NCI-H1694 (cell line): ENCODE data around the gene MTM1.

ENCODE experiments used
- DNase-seq: peaks from one replicate; lab custom pipeline; 2025; lab: John Stamatoyannopoulos, UW

Gene MTM1

GRCh38 chrX:150664290-150664689 lies 95.9 kb downstream of the MTM1 start:
- peak; percentile 2 for DNase-seq

DNA sequence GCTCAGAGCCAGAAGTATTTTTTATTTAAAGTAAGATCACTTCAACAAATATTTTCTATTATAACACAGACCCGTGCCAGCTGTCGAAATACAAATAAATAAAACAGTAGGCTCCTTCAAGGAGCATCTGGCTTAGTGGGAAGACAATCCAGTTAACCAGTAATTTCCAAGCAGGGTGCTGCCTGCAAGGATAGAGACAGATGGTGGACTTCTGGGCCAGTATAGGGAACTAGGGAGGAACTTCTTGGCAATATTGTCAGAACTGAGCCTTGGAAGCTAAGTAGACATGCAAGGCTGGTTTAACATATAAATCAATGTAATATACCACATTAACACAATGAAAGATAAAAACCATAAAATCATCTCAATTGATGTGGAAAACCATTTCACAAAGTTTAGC lies 107.8 kb downstream of the MTM1 start:
- DNase-seq = no peak

DNA sequence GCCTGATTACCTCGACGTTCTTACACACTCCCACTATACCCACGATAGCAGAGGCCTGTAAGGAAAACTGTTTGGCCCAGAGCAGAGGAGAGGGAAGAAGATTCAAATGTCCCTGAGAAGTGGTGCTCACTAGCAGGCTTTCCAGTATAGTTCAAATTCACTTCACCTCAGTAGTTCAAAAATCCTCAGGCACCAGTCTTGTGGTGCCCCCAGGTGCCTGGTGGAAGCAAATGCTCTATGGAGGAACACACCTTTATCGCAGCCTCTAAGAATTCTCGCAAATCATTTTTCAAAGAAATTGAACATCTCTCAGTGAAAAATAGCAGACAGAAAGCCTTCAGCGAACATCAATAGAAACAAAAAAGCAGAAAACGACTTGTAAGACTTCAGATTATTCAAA lies 112.6 kb downstream of the MTM1 start:
- DNase-seq = no peak

GRCh38 chrX:150683112-150683511 lies 114.7 kb downstream of the MTM1 start:
- DNase-seq = no peak

DNA sequence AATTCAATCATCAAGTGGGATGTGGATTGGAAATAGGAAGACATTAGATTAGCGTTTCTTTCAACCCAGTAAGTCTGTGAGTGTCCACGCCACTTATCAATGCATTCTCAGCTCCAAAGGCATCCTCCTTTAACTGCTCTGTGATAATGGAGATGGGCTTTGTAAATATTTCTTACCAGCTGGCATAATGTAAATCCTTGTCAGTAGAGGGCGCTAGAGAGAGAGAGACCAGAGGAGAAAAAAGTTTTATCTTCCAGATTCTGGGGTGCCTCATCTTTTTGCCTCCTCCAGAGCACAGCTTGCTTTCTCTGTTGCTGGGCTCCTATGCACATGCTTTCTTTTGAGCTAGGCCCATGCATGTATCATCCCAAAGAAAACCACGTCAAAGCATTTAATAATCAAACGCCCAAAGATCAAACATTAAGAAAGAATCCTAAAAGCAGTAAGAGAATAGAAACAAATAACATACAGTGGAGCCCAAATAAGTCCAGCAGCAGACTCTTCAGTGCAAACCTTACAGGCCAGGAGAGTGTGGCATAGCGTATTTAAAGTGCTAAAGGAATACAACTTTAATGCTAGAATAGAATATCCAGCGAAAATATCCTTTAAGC lies 115.2 kb downstream of the MTM1 start:
- peak; percentile 44 for DNase-seq

GRCh38 chrX:150688911-150689451 lies 120.6 kb downstream of the MTM1 start:
- DNase-seq = no peak

DNA sequence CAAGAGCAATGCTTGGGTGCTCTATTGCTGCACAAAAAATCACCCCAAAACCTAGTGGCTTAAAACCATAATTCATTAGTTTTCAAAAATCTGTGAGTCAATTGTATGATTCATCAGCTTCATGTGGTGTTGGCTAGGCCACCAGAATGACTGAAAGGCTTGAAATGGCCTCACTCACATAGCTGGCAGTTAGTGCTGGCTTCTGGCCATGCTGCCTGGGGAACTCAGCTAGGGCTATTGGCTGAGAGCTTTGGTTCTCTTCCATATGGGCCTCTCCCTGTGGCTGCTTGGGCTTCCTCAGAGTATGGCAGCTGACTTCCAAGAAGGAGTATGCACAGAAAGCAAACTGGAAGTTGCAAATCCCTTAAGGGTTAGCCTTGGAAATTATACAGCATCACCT lies 121.7 kb downstream of the MTM1 start:
- no peak for DNase-seq

DNA sequence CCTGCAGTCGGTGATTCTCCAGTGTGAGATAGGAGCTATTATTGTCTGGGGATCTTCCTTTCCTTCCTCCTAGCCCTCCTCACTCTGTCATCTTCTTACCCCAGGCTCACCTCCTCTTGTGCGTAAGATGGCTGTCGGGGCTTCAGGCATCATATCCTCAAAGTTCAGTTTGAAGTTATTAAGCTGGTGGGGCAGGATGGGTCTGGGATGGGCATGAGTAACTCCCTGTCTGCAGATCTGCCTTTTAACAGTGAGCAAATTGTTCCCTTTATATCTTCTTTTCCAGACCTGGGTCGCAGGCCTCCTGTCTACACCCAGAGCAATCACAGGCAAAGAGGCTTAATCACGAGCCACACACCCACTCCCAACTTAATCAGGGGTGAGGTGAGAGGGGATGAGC lies 123.9 kb downstream of the MTM1 start:
- no peak for DNase-seq

- DNase-seq = no peak
Measured at GRCh38 chrX:150692831-150693724, 124.7 kb downstream of the MTM1 start, which contains the start of gene MTMR1. TSS of gene MTMR1 (plus strand) at chrX:150693396. CDS start at chrX:150693531, 135 bp downstream.

DNA sequence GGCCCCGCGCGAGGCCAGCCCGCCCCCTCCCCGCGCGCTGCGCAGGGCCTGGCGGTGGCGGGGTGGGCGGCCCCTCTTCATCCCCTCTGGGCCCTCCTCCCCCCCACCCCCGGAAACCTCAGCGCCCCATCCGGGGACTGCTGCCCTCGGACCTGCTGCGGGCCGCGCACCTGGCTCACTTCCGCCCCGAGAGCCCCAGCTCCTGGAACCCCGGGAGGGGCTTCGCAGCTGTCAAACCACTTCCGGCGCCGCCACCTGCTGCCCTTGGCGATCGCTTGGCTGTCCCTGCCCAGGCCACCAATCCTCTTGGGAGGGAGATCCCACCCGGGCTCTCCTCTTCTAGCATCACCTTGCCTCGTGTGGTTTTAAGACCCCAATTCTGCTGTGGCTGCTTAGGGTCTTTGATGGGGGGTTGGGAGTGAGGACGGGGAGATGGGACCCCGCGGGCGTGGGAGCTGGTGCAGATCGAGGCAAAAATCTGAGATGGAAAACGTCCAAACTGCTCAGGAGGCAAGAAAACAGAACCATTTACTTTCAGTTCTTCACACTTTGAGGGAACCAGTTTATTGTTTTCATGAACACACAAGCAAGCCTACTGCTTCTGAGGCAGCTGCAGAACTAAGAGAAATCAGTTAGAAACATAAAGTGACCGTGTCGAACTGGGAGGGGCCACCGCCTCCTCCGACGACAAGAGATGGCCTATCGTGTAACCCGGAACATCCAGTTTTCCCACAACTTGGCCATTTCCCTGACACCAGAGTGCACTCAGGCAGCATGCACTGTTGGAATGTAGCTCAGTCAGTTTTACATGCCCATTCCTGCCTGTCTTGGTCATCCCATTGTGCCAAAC lies 125.5 kb downstream of the MTM1 start:
- no peak for DNase-seq

GRCh38 chrX:150694738-150695410 lies 126.5 kb downstream of the MTM1 start:
- no peak for DNase-seq

DNA sequence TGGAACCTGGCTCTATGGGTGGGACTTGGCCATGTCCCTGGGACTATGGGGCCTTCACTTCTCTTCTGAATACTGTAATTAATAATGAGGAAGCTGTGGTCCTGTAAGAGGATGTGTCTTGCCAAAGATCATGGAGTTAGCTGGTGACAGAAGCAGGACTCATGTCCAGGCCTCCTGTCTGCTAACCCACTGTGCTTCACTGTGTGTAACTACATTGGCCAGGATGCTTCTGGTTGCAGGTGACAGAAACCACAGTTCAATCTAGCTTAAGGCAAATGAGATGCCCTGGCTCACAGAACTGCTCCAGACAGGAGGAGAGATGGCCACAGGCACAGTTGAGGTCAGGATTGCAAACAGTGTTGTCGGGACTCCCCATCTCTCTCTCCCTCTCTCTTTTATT lies 127.9 kb downstream of the MTM1 start:
- DNase-seq = no peak

DNA sequence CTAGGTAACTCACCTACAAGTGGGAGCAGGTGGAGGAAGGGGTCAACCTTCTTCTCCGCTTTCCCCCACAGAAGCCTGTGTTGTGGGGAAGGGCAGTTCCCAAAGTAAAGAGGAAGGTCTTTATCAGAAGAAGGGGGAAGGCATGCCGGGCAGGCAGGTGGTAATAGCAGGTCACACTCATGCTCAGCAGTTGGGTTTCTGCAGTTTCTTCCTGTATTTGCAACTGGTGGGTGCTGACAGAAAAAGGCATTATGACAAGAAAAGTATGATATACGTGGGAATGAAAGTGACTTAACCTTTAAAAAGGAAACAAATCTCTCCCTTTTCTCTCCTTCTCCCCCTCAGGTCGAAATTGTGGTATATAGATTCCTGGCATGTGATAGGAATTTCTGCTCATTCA lies 128.4 kb downstream of the MTM1 start:
- no peak for DNase-seq

GRCh38 chrX:150697641-150698040 lies 129.2 kb downstream of the MTM1 start:
- no peak for DNase-seq

- no peak for DNase-seq
Measured at GRCh38 chrX:150698981-150699380, 130.6 kb downstream of the MTM1 start.

GRCh38 chrX:150700107-150700506 lies 131.7 kb downstream of the MTM1 start:
- no peak for DNase-seq

- DNase-seq = no peak
Measured at GRCh38 chrX:150701377-150701776, 133.0 kb downstream of the MTM1 start.

DNA sequence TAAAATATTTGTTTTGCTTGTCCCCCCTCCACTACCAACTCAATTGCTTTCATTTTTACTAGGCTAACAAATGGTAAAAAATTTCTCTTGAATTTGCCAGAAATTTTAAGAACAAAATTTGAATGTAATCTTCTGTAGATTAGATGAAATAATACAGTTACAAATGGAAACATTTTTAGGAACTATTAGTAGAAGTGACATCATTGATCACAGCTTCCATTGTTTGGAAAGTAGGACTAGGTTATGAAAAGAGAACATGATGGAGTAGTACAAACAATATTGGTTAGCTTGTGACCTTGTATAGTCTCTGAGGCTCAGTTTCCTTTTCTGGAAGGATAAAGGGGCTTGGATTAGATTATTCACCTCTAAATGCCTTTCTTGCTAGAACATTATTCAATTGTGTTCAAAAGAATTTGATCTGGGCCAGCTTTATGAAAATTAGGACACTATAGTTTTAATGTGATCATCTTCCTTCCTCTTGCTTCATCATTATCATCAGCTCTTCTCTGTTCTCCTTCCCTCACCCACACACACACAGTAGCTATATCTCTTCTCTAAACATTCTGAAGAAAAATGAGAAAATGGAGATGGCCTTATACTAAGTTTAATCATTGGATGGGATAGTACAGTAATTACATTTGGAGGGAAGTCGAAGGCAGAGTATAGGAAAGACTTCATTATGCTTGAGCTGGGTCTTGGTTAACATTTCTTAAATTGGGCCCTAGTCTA lies 134.7 kb downstream of the MTM1 start:
- DNase-seq = no peak

- no peak for DNase-seq
Measured at GRCh38 chrX:150703695-150703974, 135.2 kb downstream of the MTM1 start.

DNA sequence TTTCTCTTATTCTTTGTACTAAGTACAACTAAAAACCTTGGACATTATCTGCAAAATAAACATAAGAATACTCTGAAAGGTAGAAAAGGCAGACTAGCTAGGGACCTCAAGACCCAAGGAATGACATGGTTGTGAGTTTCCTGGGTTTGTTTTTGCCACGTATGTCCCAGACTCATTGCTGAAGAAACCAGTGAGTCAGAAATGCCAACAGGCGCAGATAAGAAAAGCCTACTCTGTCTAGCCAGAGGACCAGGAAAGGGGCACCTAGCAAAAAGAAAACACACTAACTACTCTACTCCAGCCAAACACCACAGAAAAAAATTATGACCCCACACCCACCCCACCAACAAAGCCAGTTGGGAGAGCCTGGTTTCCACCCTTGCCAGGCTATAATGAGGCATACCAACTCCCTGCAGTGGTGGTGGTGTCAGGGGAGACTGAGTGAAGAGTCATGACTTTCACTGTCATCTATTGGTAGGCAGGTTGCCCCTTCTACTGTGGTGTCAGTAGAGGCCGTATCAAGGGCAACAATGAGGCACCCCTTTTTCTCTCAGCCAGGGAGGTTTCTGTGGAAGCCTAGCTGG lies 135.7 kb downstream of the MTM1 start:
- no peak for DNase-seq

GRCh38 chrX:150712619-150713018 lies 144.2 kb downstream of the MTM1 start:
- no peak for DNase-seq
